Right lobe of liver (tissue), 6 donors: ENCODE results near the gene ARL2. TPM values are rescaled to one million over a fixed set of nuclear protein-coding genes. Genes with fewer than 3 reads are reported as not detected.

Source experiments
- ATAC-seq, 4 donors: fragments of 200-7000 bp; cut with Tn5 transposase; one replicate each; pipeline ENCODE4 v1.9.1; 2020; ENCODE audit warnings: mild to moderate bottlenecking in 4 of 4, moderate library complexity in 4 of 4
- DNase-seq, 3 donors: peaks; one replicate each; pipeline ENCODE4 v3.0.0-alpha.2; 2020
- H3K27ac ChIP-seq, 3 donors: fragments of 200-600 bp; one replicate each; pipeline ENCODE4 v1.8.0; 2022
- H3K27me3 ChIP-seq, 2 donors: fragments of 200-600 bp; one replicate each; pipeline ENCODE4 v1.8.0; 2022
- H3K36me3 ChIP-seq, 4 donors: fragments of 200-600 bp; sonication (generic) in 1 of 4; one replicate each; pipeline versions ENCODE4 v1.5.1 to v1.8.0; 2017 to 2022; ENCODE audit warnings: control low read depth in 1 of 4
- H3K4me1 ChIP-seq, 4 donors: fragments of 200-600 bp; sonication (generic) in 1 of 4; one replicate each; pipeline versions ENCODE4 v1.5.1 to v1.8.0; 2017 to 2022; ENCODE audit warnings: control low read depth in 1 of 4
- H3K4me3 ChIP-seq, 3 donors: fragments of 200-600 bp; one replicate each; pipeline ENCODE4 v1.8.0; 2022
- H3K9me3 ChIP-seq, 4 donors: fragments of 200-600 bp; sonication (generic) in 1 of 4; one replicate each; pipeline versions ENCODE4 v1.5.1 to v1.8.0; 2017 to 2022; ENCODE audit warnings: control low read depth in 1 of 4
- CTCF ChIP-seq, 4 donors: fragments of 200-600 bp in 3 of 4; fragments of 450-650 bp in 1 of 4; IDR thresholded peaks; one replicate each; pipeline versions ENCODE4 v1.5.1 to v1.8.0; 2016 to 2022; ENCODE audit warnings: antibody characterized with exemption in 4 of 4, mild to moderate bottlenecking in 2 of 4
- POLR2A ChIP-seq: fragments of 450-650 bp; IDR thresholded peaks from one replicate; pipeline ENCODE4 v1.6.1; 2017; ENCODE audit warnings: antibody characterized with exemption, mild to moderate bottlenecking
- WGBS: methylation state at CpG from one replicate; pipeline ENCODE4 v1.1.6; 2018; ENCODE audit warnings: low coverage, low lambda C conversion rate; ENCODE audit not compliant: insufficient coverage; ENCODE audit errors: missing lambda C conversion rate; 5-methylcytosine and 5-hydroxymethylcytosine counted together
- intact Hi-C, 2 donors: fragments of 100-400 bp; cut with DNase I; formaldehyde crosslinking; loops; one replicate each; pipeline versions ENCODE4 v1.11.2 to v1.14.1; 2022
- total RNA-seq, 6 experiments: library from RNA; depleted of rRNA in 2 of 6; stranded (reverse); fragments of >200 nt in 2 of 6; fragmentation: NEBNext Ultra II Directional in 3 of 6; extraction: Animal tissue kit (Norgen Biotek cat#: 25700) in 3 of 6; gene quantifications; one replicate each; pipeline versions ENCODE4 v1.1.0 to v1.2.4, GENCODE V29; 2016 to 2023
- donor health status: DM: no; HTN: yes; CAD: no.
- donor health status: DM: no; HTN: no; CAD: no.
- donor health status: DM: no; HTN: no; CAD: no.
- donor health status: DM: no; HTN: yes; CAD: no.
- donor health status: DM: no; HTN: yes; CAD: no.

The ARL2 gene
- total RNA-seq, 6 experiments from 2014 or later, result 7.3 to 26.2 (median 10.0) TPM

GRCh38 chr11:65008873-65009272, 5.1 kb upstream of the ARL2 start:
- Histone ChIP-seq H3K27me3 (no peaks in the 10 kb centered on the region), H3K27ac (no peak overlapping the region), H3K4me3 (no peak overlapping the region), H3K9me3 (no peaks in the 10 kb centered on the region), H3K36me3 (no peaks in the 10 kb centered on the region), H3K4me1 (peaks cover 0 to 6% (median 0%) of the 10 kb centered on the region in 4 donors)
- intact Hi-C loops, result no loop called here
- DNase-seq, result no peak
- TF ChIP-seq POLR2A, result no peak
- TF ChIP-seq CTCF (IDR thresholded peaks at IDR 0.05), result no peak
- WGBS, result 93% methylated on average over 2 of the region's 2 CpGs
- no peak for ATAC-seq

GRCh38 chr11:65013130-65013887, 651 bp upstream of the ARL2 start:
- Histone ChIP-seq H3K9me3 (no peaks in the 10 kb centered on the region), H3K4me3 (peak overlapping the region; percentile 76 to 90 (median 81)), H3K4me1 (peaks cover 0 to 6% (median 0%) of the 10 kb centered on the region in 4 donors), H3K27ac (peak overlapping the region; percentile 92 to 94 (median 94)), H3K27me3 (no peaks in the 10 kb centered on the region), H3K36me3 (no peaks in the 10 kb centered on the region)
- intact Hi-C loops, result no loop called here
- TF ChIP-seq POLR2A (peak; percentile 52), CTCF (IDR thresholded peaks at IDR 0.05) (peak; percentile 78 to 87 (median 84))
- ATAC-seq, result peak; percentile 91 to 94 (median 94)
- peak; percentile 89 to 91 (median 91) for DNase-seq
- WGBS, result 7% methylated on average over 10 of the region's 22 CpGs

- Histone ChIP-seq H3K9me3 (no peaks in the 10 kb centered on the region), H3K36me3 (peaks cover 0 to 3% (median 0%) of the 10 kb centered on the region in 4 donors), H3K4me3 (peak overlapping the region; percentile 76 to 90 (median 81)), H3K27ac (peak overlapping the region; percentile 92 to 94 (median 94)), H3K27me3 (no peaks in the 10 kb centered on the region), H3K4me1 (peaks cover 0 to 6% (median 0%) of the 10 kb centered on the region in 4 donors)
- intact Hi-C loops, result no loop called here
- ATAC-seq (no peak), DNase-seq (no peak)
- WGBS, result 0% methylated on average over 2 of the region's 23 CpGs
- TF ChIP-seq POLR2A, result no peak
- no peak for TF ChIP-seq CTCF (IDR thresholded peaks at IDR 0.05)
These were observed 817 bp downstream of the ARL2 start for GRCh38 chr11:65014726-65015227.

- H3K36me3 ChIP-seq, result peaks cover 0 to 3% (median 0%) of the 10 kb centered on the region in 4 donors
- no peak overlapping the region for H3K27ac ChIP-seq
- ATAC-seq (no peak), DNase-seq (no peak)
- 80% methylated on average over 1 of the region's 4 CpGs for WGBS
- peaks cover 0 to 6% (median 0%) of the 10 kb centered on the region in 4 donors for H3K4me1 ChIP-seq
- intact Hi-C loops, result no loop called here
- TF ChIP-seq CTCF (IDR thresholded peaks at IDR 0.05) (no peak), POLR2A (no peak)
- H3K4me3 ChIP-seq, result no peak overlapping the region
- H3K9me3 ChIP-seq, result no peaks in the 10 kb centered on the region
- H3K27me3 ChIP-seq, result no peaks in the 10 kb centered on the region
These were observed 2.7 kb downstream of the ARL2 start for GRCh38 chr11:65016705-65017104.
